ENCODE data around the gene CHPF2.

Gene CHPF2

GRCh38 chr7:151236406-151236805, 4.1 kb downstream of the CHPF2 start:
- no peak for TF ChIP-seq CTCF (IDR thresholded peaks at IDR 0.05; ENCODE audit: extremely low read depth, missing control alignments)

GRCh38 chr7:151237244-151238189, 5.2 kb downstream of the CHPF2 start:
- no peak for TF ChIP-seq CTCF (IDR thresholded peaks at IDR 0.05; ENCODE audit: extremely low read depth, missing control alignments)

More at GRCh38 chr7:151236406-151236805, 4.1 kb downstream of the CHPF2 start:
- no peak for DNase-seq (ENCODE audit: low spot score)

GRCh38 chr7:151238190-151238810, 6.0 kb downstream of the CHPF2 start:
- no peak for TF ChIP-seq CTCF (IDR thresholded peaks at IDR 0.05; ENCODE audit: extremely low read depth, missing control alignments)

More at GRCh38 chr7:151237244-151238189, 5.2 kb downstream of the CHPF2 start:
- DNase-seq (ENCODE audit: low spot score) = no peak

GRCh38 chr7:151238924-151239836, 6.9 kb downstream of the CHPF2 start:
- DNase-seq (ENCODE audit: low spot score) = no peak
- no peak for TF ChIP-seq CTCF (IDR thresholded peaks at IDR 0.05; ENCODE audit: extremely low read depth, missing control alignments)

More at GRCh38 chr7:151238190-151238810, 6.0 kb downstream of the CHPF2 start:
- DNase-seq (ENCODE audit: low spot score) = no peak

GRCh38 chr7:151239837-151240459, 7.7 kb downstream of the CHPF2 start:
- no peak for TF ChIP-seq CTCF (IDR thresholded peaks at IDR 0.05; ENCODE audit: extremely low read depth, missing control alignments)
- DNase-seq (ENCODE audit: low spot score) = no peak

GRCh38 chr7:151240536-151240935, 8.3 kb downstream of the CHPF2 start:
- TF ChIP-seq CTCF (IDR thresholded peaks at IDR 0.05; ENCODE audit: extremely low read depth, missing control alignments) = no peak
- DNase-seq (ENCODE audit: low spot score) = no peak

Data from GM20000 (cell line).